Epithelial cell of proximal tubule (primary cell): ENCODE data around the gene POTEF. TPM values are rescaled to one million over a fixed set of nuclear protein-coding genes. Genes with fewer than 3 reads are reported as not detected.
"Not testable (repeated sequence)": the region's sequence is repeated elsewhere in the genome, so short reads cannot be mapped to it uniquely, and the experiment has no call there.

Source experiments
- DNase-seq: peaks from one replicate; pipeline ENCODE4 v3.0.0-alpha.2; 2011; ENCODE audit warnings: low read depth
- H3K4me3 ChIP-seq: 2 replicates; pipeline ENCODE4 v1.5.1; 2011; ENCODE audit warnings: low read depth, mild to moderate bottlenecking, low read length
- total RNA-seq: library from RNA; depleted of rRNA; stranded (reverse); fragments of >200 nt; gene quantifications from 2 replicates; pipeline ENCODE4 v1.2.3, GENCODE V29; 2015
- TF ChIP-seq, protein P1 (sequence below): conservative IDR thresholded peaks from 2 replicates; pipeline ENCODE4 v1.5.1; 2012; ENCODE audit warnings: low read depth, mild to moderate bottlenecking, low read length

The POTEF gene
- total RNA-seq: not detected in 2 replicates

- H3K4me3 ChIP-seq: not testable (repeated sequence)
Observed at GRCh38 chr2:130129120-130129829, at the start of gene POTEF. POTEF (minus strand) TSS chr2:130129222; CDS start chr2:130120515, 8,707 bp downstream.

GRCh38 chr2:130174866-130175265, 45.8 kb upstream of the POTEF start:
- H3K4me3 ChIP-seq, DNase-seq: not testable (repeated sequence)

More at GRCh38 chr2:130129120-130129829, at the start of gene POTEF:
- not testable (repeated sequence) for DNase-seq

GRCh38 chr2:130169896-130170295, 40.9 kb upstream of the POTEF start:
- H3K4me3 ChIP-seq: no peak overlapping the region
- TF ChIP-seq, protein P1, sequence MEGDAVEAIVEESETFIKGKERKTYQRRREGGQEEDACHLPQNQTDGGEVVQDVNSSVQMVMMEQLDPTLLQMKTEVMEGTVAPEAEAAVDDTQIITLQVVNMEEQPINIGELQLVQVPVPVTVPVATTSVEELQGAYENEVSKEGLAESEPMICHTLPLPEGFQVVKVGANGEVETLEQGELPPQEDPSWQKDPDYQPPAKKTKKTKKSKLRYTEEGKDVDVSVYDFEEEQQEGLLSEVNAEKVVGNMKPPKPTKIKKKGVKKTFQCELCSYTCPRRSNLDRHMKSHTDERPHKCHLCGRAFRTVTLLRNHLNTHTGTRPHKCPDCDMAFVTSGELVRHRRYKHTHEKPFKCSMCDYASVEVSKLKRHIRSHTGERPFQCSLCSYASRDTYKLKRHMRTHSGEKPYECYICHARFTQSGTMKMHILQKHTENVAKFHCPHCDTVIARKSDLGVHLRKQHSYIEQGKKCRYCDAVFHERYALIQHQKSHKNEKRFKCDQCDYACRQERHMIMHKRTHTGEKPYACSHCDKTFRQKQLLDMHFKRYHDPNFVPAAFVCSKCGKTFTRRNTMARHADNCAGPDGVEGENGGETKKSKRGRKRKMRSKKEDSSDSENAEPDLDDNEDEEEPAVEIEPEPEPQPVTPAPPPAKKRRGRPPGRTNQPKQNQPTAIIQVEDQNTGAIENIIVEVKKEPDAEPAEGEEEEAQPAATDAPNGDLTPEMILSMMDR: no peak
- no peak for DNase-seq

DNA sequence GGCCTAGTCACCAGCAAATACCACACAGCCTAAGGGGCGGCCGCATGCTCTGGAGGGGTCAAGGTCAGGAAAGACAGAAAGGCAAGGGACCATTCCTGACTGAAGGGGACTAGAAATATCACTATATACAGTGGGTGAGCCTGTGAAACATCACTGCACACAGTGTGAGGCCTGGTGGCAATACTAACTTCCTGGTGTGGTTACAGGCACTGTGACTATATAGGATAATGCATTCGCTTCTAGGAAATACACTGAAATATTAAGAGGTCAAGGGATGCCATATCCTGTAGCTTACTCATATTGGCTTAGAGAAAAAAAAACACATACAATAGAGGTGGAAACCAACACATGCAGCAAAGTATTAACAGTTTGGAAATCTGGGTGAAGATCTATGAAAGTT, 40.1 kb upstream of the POTEF start:
- not testable (repeated sequence) for H3K4me3 ChIP-seq, DNase-seq

GRCh38 chr2:130166611-130167010, 37.6 kb upstream of the POTEF start:
- H3K4me3 ChIP-seq, DNase-seq: not testable (repeated sequence)

DNA sequence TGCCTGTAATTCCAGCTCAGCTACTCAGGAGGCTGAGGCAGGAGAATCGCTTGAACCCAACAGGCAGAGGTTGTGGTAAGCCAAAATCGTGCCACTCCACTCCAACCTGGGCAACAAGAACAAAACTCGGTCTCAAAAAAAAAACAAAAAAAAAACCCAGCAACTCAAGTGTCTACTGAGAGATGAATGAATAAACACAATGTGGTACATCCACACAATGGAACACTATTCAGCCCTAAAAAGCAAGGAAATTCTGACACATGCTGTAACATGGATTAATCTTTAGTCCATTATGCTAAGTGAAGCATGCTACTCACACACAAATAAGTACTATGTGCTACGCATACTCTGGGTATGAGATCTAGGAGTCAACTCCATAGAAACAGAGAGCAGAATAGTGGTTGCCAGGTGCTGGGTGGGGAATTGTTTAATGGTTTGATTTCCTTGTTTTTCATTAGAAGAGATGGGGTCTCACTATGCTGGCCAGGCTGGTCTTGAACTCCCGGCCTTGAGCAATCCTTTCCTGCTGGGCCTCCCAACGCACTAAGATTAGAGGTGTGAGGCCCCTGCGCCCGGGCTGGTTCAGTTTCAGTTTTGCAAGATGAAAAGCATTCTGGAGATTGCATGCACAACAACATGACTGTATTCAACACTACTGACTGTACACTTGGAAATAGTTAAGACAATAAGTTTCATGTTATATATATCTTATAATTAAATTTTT, 36.4 kb upstream of the POTEF start:
- H3K4me3 ChIP-seq: no peak overlapping the region
- TF ChIP-seq, protein P1: no peak
- no peak for DNase-seq

GRCh38 chr2:130162968-130163367, 33.9 kb upstream of the POTEF start:
- no peak overlapping the region for H3K4me3 ChIP-seq
- TF ChIP-seq, protein P1: no peak
- no peak for DNase-seq

GRCh38 chr2:130162486-130162885, 33.5 kb upstream of the POTEF start:
- not testable (repeated sequence) for H3K4me3 ChIP-seq, DNase-seq

GRCh38 chr2:130160838-130161705, 32.0 kb upstream of the POTEF start:
- not testable (repeated sequence) for DNase-seq, H3K4me3 ChIP-seq

- TF ChIP-seq, protein P1: no peak
- no peak for DNase-seq
- H3K4me3 ChIP-seq: no peak overlapping the region
Observed at GRCh38 chr2:130160131-130160530, 31.1 kb upstream of the POTEF start.

DNA sequence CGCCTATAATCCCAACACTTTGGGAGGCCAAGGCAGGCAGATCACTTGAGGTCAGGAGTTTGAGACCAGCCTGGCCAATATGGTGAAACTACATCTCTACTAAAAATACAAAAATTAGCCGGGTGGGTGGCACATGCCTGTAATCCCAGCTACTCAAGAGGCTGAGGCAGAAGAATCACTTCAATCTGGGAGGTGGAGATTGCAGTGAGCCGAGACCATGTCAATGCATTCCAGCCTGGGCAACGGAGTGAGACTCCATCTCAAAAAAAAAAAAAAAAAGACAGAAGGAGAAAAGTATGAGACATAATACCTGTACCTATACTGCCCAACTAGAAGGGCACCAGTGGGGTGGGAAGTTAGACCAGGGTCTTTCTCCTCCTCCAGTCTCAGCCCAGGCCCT, 30.4 kb upstream of the POTEF start:
- H3K4me3 ChIP-seq, DNase-seq: not testable (repeated sequence)
